Peyer's patch (tissue), 4 donors: ENCODE data around the gene OSBPL10.

ENCODE experiments used
- CTCF ChIP-seq, 6 experiments: fragments of 450-650 bp in 4 of 6; fragments of 200-600 bp in 2 of 6; sonication (generic) in 1 of 6; IDR thresholded peaks; one replicate each; pipeline ENCODE4 v1.5.1; 2017 to 2019; ENCODE audit warnings: antibody characterized with exemption in 6 of 6, mild to moderate bottlenecking in 3 of 6, moderate library complexity in 1 of 6
- POLR2A ChIP-seq, 2 donors: fragments of 450-650 bp; IDR thresholded peaks; one replicate each; pipeline ENCODE4 v1.5.1; 2017; ENCODE audit warnings: antibody characterized with exemption in 2 of 2, mild to moderate bottlenecking in 2 of 2, moderate library complexity in 2 of 2

GRCh38 chr3:31882431-31882830, 98.6 kb downstream of the OSBPL10 start:
- TF ChIP-seq CTCF (IDR thresholded peaks at IDR 0.05) = no peak
- TF ChIP-seq POLR2A (IDR thresholded peaks at IDR 0.05) = no peak
